HepG2 (cell line): Measurements from ENCODE around the gene TGM1. TPM values are rescaled to one million over a fixed set of nuclear protein-coding genes. Genes with fewer than 3 reads are reported as not detected.
"Not testable (repeated sequence)": the region's sequence is repeated elsewhere in the genome, so short reads cannot be mapped to it uniquely, and the experiment has no call there.

ENCODE experiments used
- ATAC-seq: fragments of 200-7000 bp; cut with Tn5 transposase; 3 replicates; pipeline ENCODE4 v1.9.1; 2020; ENCODE audit warnings: mild to moderate bottlenecking, moderate library complexity
- BruUV-seq: library from RNA; stranded (reverse); fragments of 400-500 nt; replicated peaks from 2 replicates; lab custom pipeline; 2021; lab: Mats Ljungman, UMichigan
- CTCF ChIA-PET: fragments of 300-600 bp; formaldehyde crosslinking; extraction: SDS; loops from one replicate; lab custom pipeline; 2021; ENCODE audit warnings: low total read pairs, inconsistent platforms, low intra/inter-chr PET ratio; lab: Yijun Ruan, JAX
- POLR2A ChIA-PET: fragments of 350-600 bp; sonication (Branson Sonifier 250); formaldehyde crosslinking; loops from one replicate; lab custom pipeline; 2020; ENCODE audit warnings: antibody characterized with exemption, inconsistent platforms; lab: Yijun Ruan, JAX
- DNase-seq: peaks from one replicate; pipeline ENCODE4 v3.0.0-alpha.2; 2015; ENCODE audit warnings: low spot score
- FAIRE-seq: peaks from 3 replicates; lab custom pipeline; 2011; peaks lifted over from hg19 to GRCh38; lab: Jason Lieb, UNC
- H2AFZ ChIP-seq: one replicate; pipeline ENCODE4 v1.6.1; 2011; ENCODE audit warnings: low read length, inconsistent platforms
- H3K27ac ChIP-seq: fragments of 300-600 bp; 3 replicates; pipeline ENCODE4 v1.8.0; 2011; ENCODE audit warnings: mixed run types, mild to moderate bottlenecking, mixed read lengths, low read length, inconsistent platforms; ENCODE audit not compliant: insufficient read depth; ENCODE audit errors: extremely low read length
- H3K27me3 ChIP-seq, 2 experiments: fragments of 200-600 bp in 1 of 2; 2 replicates in 1 of 2; 3 replicates in 1 of 2; pipeline versions ENCODE4 v1.6.0 to v1.8.0; 2011; ENCODE audit warnings: low read length in 2 of 2, mild to moderate bottlenecking in 2 of 2, moderate library complexity in 2 of 2, inconsistent platforms in 1 of 2; ENCODE audit not compliant: insufficient read depth in 2 of 2, control insufficient read depth in 1 of 2
- H3K36me3 ChIP-seq, 2 experiments: fragments of 200-600 bp in 1 of 2; replicated peaks in 1 of 2; 2 replicates in 1 of 2; 3 replicates in 1 of 2; pipeline versions ENCODE4 v1.5.1 to v1.8.0; 2011; ENCODE audit warnings: low read length in 2 of 2, inconsistent platforms in 1 of 2; ENCODE audit not compliant: insufficient read depth in 2 of 2, control insufficient read depth in 1 of 2
- H3K4me1 ChIP-seq: 2 replicates; pipeline ENCODE4 v1.5.1; 2012; ENCODE audit warnings: low read length, inconsistent platforms; ENCODE audit not compliant: insufficient read depth
- H3K4me2 ChIP-seq: 2 replicates; pipeline ENCODE4 v1.6.0; 2011; ENCODE audit warnings: low read depth, low read length, inconsistent platforms
- H3K4me3 ChIP-seq, 3 experiments: fragments of 200-600 bp in 1 of 3; sonication (generic), shearing (Covaris generic) in 1 of 3; replicated peaks in 1 of 3; 2 replicates each; pipeline ENCODE4 v1.5.1; 2011 to 2016; ENCODE audit warnings: low read length in 3 of 3, inconsistent platforms in 2 of 3, low read depth in 2 of 3, mild to moderate bottlenecking in 2 of 3, control low read depth in 1 of 3, mixed read lengths in 1 of 3; ENCODE audit not compliant: insufficient read depth in 1 of 3
- H3K79me2 ChIP-seq: one replicate; pipeline ENCODE4 v1.6.1; 2011; ENCODE audit warnings: low read length, inconsistent platforms; ENCODE audit not compliant: insufficient read depth
- H3K9ac ChIP-seq: 2 replicates; pipeline ENCODE4 v1.6.0; 2011; ENCODE audit warnings: mild to moderate bottlenecking, low read depth, low read length, inconsistent platforms; ENCODE audit not compliant: insufficient read depth
- H3K9me3 ChIP-seq: 2 replicates; pipeline ENCODE4 v1.5.1; 2012; ENCODE audit warnings: mild to moderate bottlenecking, low read length
- H4K20me1 ChIP-seq: 2 replicates; pipeline ENCODE4 v1.6.0; 2011; ENCODE audit warnings: inconsistent platforms, mild to moderate bottlenecking, low read length, moderate library complexity; ENCODE audit not compliant: insufficient read depth
- MAFF ChIP-seq: IDR thresholded peaks from 2 replicates; pipeline ENCODE4 v1.6.1; 2011; ENCODE audit warnings: low read depth, low read length, improper control_type of control experiment
- MAFK ChIP-seq, 2 experiments: IDR thresholded peaks in 1 of 2; conservative IDR thresholded peaks in 1 of 2; 2 replicates each; pipeline ENCODE4 v1.6.1; 2011; ENCODE audit warnings: improper control_type of control experiment in 2 of 2, low read length in 2 of 2
- NFIB ChIP-seq: sonication (generic); formaldehyde crosslinking; IDR thresholded peaks from 2 replicates; pipeline ENCODE4 v1.9.0; 2021; ENCODE audit warnings: missing genetic modification reagents, mild to moderate bottlenecking, borderline replicate concordance
- TEAD3 ChIP-seq: optimal IDR thresholded peaks from 2 replicates; pipeline ENCODE3; 2016; ENCODE audit warnings: borderline replicate concordance
- TRIM24 ChIP-seq: sonication (generic); formaldehyde crosslinking; IDR thresholded peaks from 2 replicates; pipeline ENCODE4 v1.8.0; 2022; ENCODE audit warnings: mild to moderate bottlenecking, missing genetic modification reagents
- ZNF703 ChIP-seq: sonication (generic); formaldehyde crosslinking; IDR thresholded peaks from 2 replicates; pipeline ENCODE4 v1.5.1; 2020; ENCODE audit warnings: missing genetic modification reagents, mild to moderate bottlenecking, moderate library complexity, borderline replicate concordance
- WGBS: methylation state at CpG from one replicate; pipeline ENCODE4 v1.1.6; 2017; ENCODE audit warnings: low lambda C conversion rate; 5-methylcytosine and 5-hydroxymethylcytosine counted together
- in situ Hi-C: cut with HindIII; loops from 2 replicates; pipeline ENCODE4 v1.10.0; 2017; ENCODE audit warnings: low pct_unique_long_range_greater_than_20kb; ENCODE audit not compliant: extremely low pct_ligation_motif_present
- intact Hi-C: fragments of 100-400 bp; cut with micrococcal nuclease; formaldehyde crosslinking; loops from one replicate; pipeline ENCODE4 v1.10.0; 2022; ENCODE audit not compliant: unreplicated experiment
- polyA plus RNA-seq, 8 experiments: library from polyadenylated mRNA; depleted of rRNA in 3 of 8; stranded (reverse) in 7 of 8; unstranded in 1 of 8; fragments of >200 nt; fragmentation: Illumina TruSeq in 4 of 8; extraction: Trizol in 4 of 8; gene quantifications; 2 replicates each; pipeline versions ENCODE4 v1.2.1 to v1.2.3, GENCODE V29; 2011 to 2016; ENCODE audit warnings: low read depth in 4 of 8, missing spikeins in 1 of 8, mixed read lengths in 1 of 8; ENCODE audit not compliant: insufficient read depth in 1 of 8
- total RNA-seq, 5 experiments: library from RNA; depleted of rRNA; stranded (reverse); fragments of >200 nt; fragmentation: Illumina TruSeq; extraction: Trizol; gene quantifications; 2 replicates each; pipeline ENCODE4 v1.2.3, GENCODE V29; 2016; ENCODE audit warnings: low read depth in 1 of 5
- TF ChIP-seq, protein P1 (sequence below): sonication (generic); formaldehyde crosslinking; IDR thresholded peaks from 2 replicates; pipeline ENCODE4 v1.9.0; 2021; ENCODE audit warnings: missing genetic modification reagents, mild to moderate bottlenecking, borderline replicate concordance
- TF ChIP-seq, protein P2 (sequence below): sonication (generic); formaldehyde crosslinking; IDR thresholded peaks from 2 replicates; pipeline ENCODE4 v1.4.0; 2020; ENCODE audit warnings: missing genetic modification reagents

Gene TGM1
- total and polyA plus RNA-seq, 2 of the 13 experiments (the other 11 are each of a cell fraction or from before 2014, with no cell fraction given) = 3.2 to 10.6 TPM

DNA sequence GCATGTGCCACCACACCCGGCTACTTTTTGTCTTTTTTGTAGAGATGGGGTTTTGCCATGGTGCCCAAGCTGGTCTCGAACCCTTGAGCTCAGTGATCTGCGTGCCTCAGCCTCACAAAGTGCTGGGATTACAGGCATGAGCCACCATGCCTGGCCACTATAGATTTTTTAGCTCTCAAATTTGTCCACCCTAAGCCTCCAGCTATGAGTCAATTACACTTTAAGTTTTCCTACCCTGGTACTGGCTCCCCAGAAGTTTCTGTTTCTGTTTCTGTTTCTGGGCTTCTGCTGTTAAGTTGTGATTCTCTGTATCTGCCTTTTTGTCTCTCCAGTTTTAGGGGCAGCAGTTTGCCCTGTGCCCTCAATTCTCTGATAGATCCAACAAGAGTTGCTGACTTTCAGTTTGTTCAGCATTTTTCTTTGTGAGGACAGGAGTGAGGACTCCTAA lies 16.2 kb downstream of the TGM1 start:
- Histone ChIP-seq H3K4me3 (no peak overlapping the region), H2AFZ (no peak overlapping the region)
- CTCF ChIA-PET = no interaction called here
- intact Hi-C loops = no loop called here
- BruUV-seq = no TSS peak
- TF ChIP-seq MAFK (conservative IDR thresholded peaks at IDR 0.05 in 1 of 2, IDR thresholded peaks at IDR 0.05 in 1 of 2; ENCODE audit: low read length in 2 of 2) (peak; percentile 21 to 47; a peak in 2 of 4 replicates), MAFF (0 out of 2 replicates have a peak, but pooled peaks have one; percentile 19)
- TF ChIP-seq, protein P1, sequence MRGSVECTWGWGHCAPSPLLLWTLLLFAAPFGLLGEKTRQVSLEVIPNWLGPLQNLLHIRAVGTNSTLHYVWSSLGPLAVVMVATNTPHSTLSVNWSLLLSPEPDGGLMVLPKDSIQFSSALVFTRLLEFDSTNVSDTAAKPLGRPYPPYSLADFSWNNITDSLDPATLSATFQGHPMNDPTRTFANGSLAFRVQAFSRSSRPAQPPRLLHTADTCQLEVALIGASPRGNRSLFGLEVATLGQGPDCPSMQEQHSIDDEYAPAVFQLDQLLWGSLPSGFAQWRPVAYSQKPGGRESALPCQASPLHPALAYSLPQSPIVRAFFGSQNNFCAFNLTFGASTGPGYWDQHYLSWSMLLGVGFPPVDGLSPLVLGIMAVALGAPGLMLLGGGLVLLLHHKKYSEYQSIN (CRISPR knock-in tag) = no peak
- TF ChIP-seq, all 625 proteins: peak for 2
- DNase-seq (no peak), FAIRE-seq (no peak), ATAC-seq (no peak)
- Histone ChIP-seq H3K9ac (no peak overlapping the region), H3K36me3 (no peaks in the 10 kb centered on the region), H3K9me3 (no peaks in the 10 kb centered on the region), H3K79me2 (peaks cover 2% of the 10 kb centered on the region), H3K27ac (no peak overlapping the region), H3K27me3 (no peaks in the 10 kb centered on the region; a peak in 1 of 5 replicates), H3K4me1 (peaks cover 26% of the 10 kb centered on the region), H3K4me2 (no peak overlapping the region), H4K20me1 (no peaks in the 10 kb centered on the region)
- POLR2A ChIA-PET = interaction anchor here (0.6 to 18.0 kb wide), 10 partner anchors 8 to 133 kb away, joined by 3 to 850 read pairs (median 4); partner anchors contain the start of genes CHMP4A, CIDEB, DHRS1 and LTB4R
- in situ Hi-C loops = loop anchor here (10.0 kb wide), 1 partner anchor 188 kb away; no protein-coding TSS in a partner anchor
- 86% methylated on average over 3 of the region's 3 CpGs for WGBS

DNA sequence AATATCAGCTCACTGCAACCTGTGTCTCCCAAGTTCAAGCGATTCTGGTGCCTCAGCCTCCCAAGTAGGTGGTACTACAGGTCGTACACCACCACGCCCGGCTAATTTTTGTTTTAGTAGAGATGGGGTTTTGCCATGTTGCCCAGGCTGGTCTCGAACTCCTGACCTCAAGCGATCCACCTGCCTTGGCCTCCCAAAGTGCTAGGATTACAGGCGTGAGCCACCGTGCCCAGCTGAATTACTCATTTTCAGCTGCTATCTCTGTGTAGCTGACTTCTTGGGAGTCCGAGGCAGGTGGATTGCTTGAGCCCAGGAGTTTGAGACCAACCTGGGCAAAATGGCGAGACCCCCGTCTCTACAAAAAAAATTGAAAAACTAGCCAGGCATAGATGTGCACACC lies 17.6 kb downstream of the TGM1 start:
- in situ Hi-C loops = loop anchor here (10.0 kb wide), 1 partner anchor 189 kb away; no protein-coding TSS in a partner anchor

More for the DNA sequence above, 17.6 kb downstream of the TGM1 start:
- H3K27ac ChIP-seq, H3K27me3 ChIP-seq, FAIRE-seq, H4K20me1 ChIP-seq, H3K9ac ChIP-seq, H3K4me3 ChIP-seq, H2AFZ ChIP-seq, H3K9me3 ChIP-seq, BruUV-seq, ATAC-seq, H3K36me3 ChIP-seq, intact Hi-C loops, DNase-seq, H3K4me2 ChIP-seq: not testable (repeated sequence)
- ChIA-PET CTCF (interaction anchor here (5.4 kb wide), 1 partner anchor 53 kb away, joined by 217 read pairs; the partner anchor contains the start of genes DHRS1 and NOP9), POLR2A (interaction anchor here (0.7 to 18.0 kb wide), 7 partner anchors 12 to 1315 kb away, joined by 3 to 850 read pairs (median 7); partner anchors contain the start of genes CHMP4A, CIDEB, DHRS1 and LTB4R)
- TF ChIP-seq TRIM24 (0 out of 2 replicates have a peak, but pooled peaks have one; percentile 21), NFIB (CRISPR knock-in tag) (0 out of 2 replicates have a peak, but pooled peaks have one; percentile 20), ZNF703 (CRISPR knock-in tag) (peak; percentile 8; the same call in 1 of the 2 replicates), TEAD3 (CRISPR knock-in tag) (peak; percentile 33)
- TF ChIP-seq, protein P2, sequence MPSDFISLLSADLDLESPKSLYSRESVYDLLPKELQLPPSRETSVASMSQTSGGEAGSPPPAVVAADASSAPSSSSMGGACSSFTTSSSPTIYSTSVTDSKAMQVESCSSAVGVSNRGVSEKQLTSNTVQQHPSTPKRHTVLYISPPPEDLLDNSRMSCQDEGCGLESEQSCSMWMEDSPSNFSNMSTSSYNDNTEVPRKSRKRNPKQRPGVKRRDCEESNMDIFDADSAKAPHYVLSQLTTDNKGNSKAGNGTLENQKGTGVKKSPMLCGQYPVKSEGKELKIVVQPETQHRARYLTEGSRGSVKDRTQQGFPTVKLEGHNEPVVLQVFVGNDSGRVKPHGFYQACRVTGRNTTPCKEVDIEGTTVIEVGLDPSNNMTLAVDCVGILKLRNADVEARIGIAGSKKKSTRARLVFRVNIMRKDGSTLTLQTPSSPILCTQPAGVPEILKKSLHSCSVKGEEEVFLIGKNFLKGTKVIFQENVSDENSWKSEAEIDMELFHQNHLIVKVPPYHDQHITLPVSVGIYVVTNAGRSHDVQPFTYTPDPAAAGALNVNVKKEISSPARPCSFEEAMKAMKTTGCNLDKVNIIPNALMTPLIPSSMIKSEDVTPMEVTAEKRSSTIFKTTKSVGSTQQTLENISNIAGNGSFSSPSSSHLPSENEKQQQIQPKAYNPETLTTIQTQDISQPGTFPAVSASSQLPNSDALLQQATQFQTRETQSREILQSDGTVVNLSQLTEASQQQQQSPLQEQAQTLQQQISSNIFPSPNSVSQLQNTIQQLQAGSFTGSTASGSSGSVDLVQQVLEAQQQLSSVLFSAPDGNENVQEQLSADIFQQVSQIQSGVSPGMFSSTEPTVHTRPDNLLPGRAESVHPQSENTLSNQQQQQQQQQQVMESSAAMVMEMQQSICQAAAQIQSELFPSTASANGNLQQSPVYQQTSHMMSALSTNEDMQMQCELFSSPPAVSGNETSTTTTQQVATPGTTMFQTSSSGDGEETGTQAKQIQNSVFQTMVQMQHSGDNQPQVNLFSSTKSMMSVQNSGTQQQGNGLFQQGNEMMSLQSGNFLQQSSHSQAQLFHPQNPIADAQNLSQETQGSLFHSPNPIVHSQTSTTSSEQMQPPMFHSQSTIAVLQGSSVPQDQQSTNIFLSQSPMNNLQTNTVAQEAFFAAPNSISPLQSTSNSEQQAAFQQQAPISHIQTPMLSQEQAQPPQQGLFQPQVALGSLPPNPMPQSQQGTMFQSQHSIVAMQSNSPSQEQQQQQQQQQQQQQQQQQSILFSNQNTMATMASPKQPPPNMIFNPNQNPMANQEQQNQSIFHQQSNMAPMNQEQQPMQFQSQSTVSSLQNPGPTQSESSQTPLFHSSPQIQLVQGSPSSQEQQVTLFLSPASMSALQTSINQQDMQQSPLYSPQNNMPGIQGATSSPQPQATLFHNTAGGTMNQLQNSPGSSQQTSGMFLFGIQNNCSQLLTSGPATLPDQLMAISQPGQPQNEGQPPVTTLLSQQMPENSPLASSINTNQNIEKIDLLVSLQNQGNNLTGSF = 0 out of 2 replicates have a peak, but pooled peaks have one; percentile 19
- 94% methylated on average over 11 of the region's 11 CpGs for WGBS
- peaks cover 38% of the 10 kb centered on the region for H3K4me1 ChIP-seq
- H3K79me2 ChIP-seq = peaks cover 11% of the 10 kb centered on the region
